OCI-LY7 (cell line): Measurements from ENCODE around the gene TMEM269.
A peak's percentile ranks its signal among the peaks of the same experiment; 100 is the strongest.

Source experiments
- EZH2phosphoT487 ChIP-seq: fragments of 200-600 bp; sonication (generic); IDR thresholded peaks from 2 replicates; pipeline ENCODE4 v1.6.1; 2018; ENCODE audit warnings: low read depth, borderline replicate concordance, mild to moderate bottlenecking, mixed run types, antibody characterized with exemption, low read length, moderate library complexity, mixed read lengths
- TF ChIP-seq, protein P1 (sequence below): fragments of 200-600 bp; sonication (generic); conservative IDR thresholded peaks from 2 replicates; pipeline ENCODE4 v1.5.1; 2014; ENCODE audit warnings: mild to moderate bottlenecking, antibody characterized with exemption, low read length, moderate library complexity, mixed read lengths

DNA sequence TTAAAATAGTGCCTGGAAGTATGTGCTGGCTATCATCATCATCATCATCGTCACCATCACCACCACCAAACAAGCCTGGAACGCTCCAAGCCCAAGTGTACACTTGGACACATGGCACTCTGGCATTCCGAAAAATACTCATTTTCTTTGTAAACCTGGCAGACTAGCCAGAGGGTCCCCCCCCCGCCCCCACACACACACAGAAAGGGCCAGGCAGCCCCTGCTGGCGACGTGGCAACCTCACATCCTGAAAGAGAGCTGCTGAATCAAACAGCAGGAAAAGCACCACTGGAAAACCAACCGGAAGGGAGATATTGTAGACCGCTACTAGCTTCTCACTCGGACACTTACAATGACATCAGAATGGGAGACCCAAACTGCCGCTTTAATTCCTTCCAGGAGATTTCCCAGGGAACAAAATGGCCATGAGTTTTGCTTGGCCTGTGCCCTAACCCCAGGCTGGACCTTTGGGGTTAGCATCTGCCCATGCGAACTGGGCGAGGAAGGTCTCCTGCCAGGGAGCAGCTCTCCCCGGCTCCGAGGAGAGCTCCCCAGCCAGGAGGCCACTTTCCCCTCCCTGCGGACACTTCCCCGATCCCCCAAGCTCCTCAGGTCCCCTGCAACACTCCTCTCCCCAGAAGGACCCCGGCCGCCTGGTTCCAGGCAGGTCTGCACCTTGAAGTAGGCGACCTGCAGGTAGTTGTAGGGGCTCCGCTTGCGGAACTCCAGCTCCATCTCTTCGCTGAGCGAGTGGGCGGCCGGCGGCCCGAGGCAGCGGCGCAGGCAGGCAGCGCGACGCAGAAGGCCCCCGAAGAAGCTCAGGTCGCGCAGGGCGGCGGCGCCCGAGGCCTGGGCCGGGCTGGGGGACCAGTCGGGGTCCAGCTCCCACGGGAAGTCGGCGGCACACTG, 18.7 kb upstream of the TMEM269 start:
- TF ChIP-seq EZH2phosphoT487: no peak
- TF ChIP-seq, protein P1, sequence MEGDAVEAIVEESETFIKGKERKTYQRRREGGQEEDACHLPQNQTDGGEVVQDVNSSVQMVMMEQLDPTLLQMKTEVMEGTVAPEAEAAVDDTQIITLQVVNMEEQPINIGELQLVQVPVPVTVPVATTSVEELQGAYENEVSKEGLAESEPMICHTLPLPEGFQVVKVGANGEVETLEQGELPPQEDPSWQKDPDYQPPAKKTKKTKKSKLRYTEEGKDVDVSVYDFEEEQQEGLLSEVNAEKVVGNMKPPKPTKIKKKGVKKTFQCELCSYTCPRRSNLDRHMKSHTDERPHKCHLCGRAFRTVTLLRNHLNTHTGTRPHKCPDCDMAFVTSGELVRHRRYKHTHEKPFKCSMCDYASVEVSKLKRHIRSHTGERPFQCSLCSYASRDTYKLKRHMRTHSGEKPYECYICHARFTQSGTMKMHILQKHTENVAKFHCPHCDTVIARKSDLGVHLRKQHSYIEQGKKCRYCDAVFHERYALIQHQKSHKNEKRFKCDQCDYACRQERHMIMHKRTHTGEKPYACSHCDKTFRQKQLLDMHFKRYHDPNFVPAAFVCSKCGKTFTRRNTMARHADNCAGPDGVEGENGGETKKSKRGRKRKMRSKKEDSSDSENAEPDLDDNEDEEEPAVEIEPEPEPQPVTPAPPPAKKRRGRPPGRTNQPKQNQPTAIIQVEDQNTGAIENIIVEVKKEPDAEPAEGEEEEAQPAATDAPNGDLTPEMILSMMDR: peak; percentile 72
